ENCODE data around the gene ACBD5.
"Not testable (repeated sequence)": the region's sequence is repeated elsewhere in the genome, so short reads cannot be mapped to it uniquely, and the experiment has no call there.

Gene ACBD5

GRCh38 chr10:27242473-27242950, 1.9 kb upstream of the ACBD5 start:
- Histone ChIP-seq H3F3A (ENCODE audit: insufficient read depth, low read length) (peaks cover 13% of the 10 kb centered on the region; the same call in 1 of the 2 replicates), H3K4me2 (ENCODE audit: low read length) (peak overlapping the region; percentile 96), H3K4me3 (ENCODE audit: low read depth, low read length, poor library complexity, severe bottlenecking) (peak overlapping the region; percentile 73), H3K4me1 (ENCODE audit: insufficient read depth, low read length, severe bottlenecking) (peaks cover 35% of the 10 kb centered on the region), H3K9ac (ENCODE audit: low read length) (peak overlapping the region; percentile 94), H3K9me2 (ENCODE audit: low read depth, low read length) (no peaks in the 10 kb centered on the region), H3K27ac (ENCODE audit: low read depth, low read length, poor library complexity, severe bottlenecking) (peak overlapping the region; percentile 99), H3K36me3 (ENCODE audit: insufficient read depth, low read length) (peaks cover 4% of the 10 kb centered on the region; the same call in 1 of the 2 replicates), H4K20me1 (ENCODE audit: insufficient read depth, low read length) (no peaks in the 10 kb centered on the region), H3K79me2 (ENCODE audit: insufficient read depth, low read length) (peaks cover 14% of the 10 kb centered on the region), H3K27me3 (ENCODE audit: insufficient read depth, low read length) (no peaks in the 10 kb centered on the region), H2AFZ (ENCODE audit: low read length) (no peak overlapping the region), H3K9me3 (ENCODE audit: low read length) (no peaks in the 10 kb centered on the region)
- TF ChIP-seq, protein P1, sequence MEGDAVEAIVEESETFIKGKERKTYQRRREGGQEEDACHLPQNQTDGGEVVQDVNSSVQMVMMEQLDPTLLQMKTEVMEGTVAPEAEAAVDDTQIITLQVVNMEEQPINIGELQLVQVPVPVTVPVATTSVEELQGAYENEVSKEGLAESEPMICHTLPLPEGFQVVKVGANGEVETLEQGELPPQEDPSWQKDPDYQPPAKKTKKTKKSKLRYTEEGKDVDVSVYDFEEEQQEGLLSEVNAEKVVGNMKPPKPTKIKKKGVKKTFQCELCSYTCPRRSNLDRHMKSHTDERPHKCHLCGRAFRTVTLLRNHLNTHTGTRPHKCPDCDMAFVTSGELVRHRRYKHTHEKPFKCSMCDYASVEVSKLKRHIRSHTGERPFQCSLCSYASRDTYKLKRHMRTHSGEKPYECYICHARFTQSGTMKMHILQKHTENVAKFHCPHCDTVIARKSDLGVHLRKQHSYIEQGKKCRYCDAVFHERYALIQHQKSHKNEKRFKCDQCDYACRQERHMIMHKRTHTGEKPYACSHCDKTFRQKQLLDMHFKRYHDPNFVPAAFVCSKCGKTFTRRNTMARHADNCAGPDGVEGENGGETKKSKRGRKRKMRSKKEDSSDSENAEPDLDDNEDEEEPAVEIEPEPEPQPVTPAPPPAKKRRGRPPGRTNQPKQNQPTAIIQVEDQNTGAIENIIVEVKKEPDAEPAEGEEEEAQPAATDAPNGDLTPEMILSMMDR (IDR thresholded peaks at IDR 0.05; ENCODE audit: low read length): 0 out of 2 replicates have a peak, but pooled peaks have one; percentile 1
- no peak for TF ChIP-seq EZH2 (IDR thresholded peaks at IDR 0.05; ENCODE audit: borderline replicate concordance, low read length)

- peak overlapping the region; percentile 73 for H3K4me3 ChIP-seq (ENCODE audit: low read depth, low read length, poor library complexity, severe bottlenecking)
- H2AFZ ChIP-seq (ENCODE audit: low read length): peak overlapping the region; percentile 55; the same call in 1 of the 2 replicates
- H3K27me3 ChIP-seq (ENCODE audit: insufficient read depth, low read length): no peaks in the 10 kb centered on the region
- peak overlapping the region; percentile 94 for H3K9ac ChIP-seq (ENCODE audit: low read length)
- peaks cover 4% of the 10 kb centered on the region; the same call in 1 of the 2 replicates for H3K36me3 ChIP-seq (ENCODE audit: insufficient read depth, low read length)
- peak overlapping the region; percentile 96 for H3K4me2 ChIP-seq (ENCODE audit: low read length)
- H4K20me1 ChIP-seq (ENCODE audit: insufficient read depth, low read length): no peaks in the 10 kb centered on the region
- H3K79me2 ChIP-seq (ENCODE audit: insufficient read depth, low read length): peaks cover 18% of the 10 kb centered on the region
- peaks cover 42% of the 10 kb centered on the region for H3K4me1 ChIP-seq (ENCODE audit: insufficient read depth, low read length, severe bottlenecking)
- no peak for TF ChIP-seq EZH2 (IDR thresholded peaks at IDR 0.05; ENCODE audit: borderline replicate concordance, low read length)
- TF ChIP-seq, protein P1 (IDR thresholded peaks at IDR 0.05; ENCODE audit: low read length): peak; percentile 51
- no peaks in the 10 kb centered on the region for H3K9me3 ChIP-seq (ENCODE audit: low read length)
- H3K9me2 ChIP-seq (ENCODE audit: low read depth, low read length): no peaks in the 10 kb centered on the region
- peak overlapping the region; percentile 99 for H3K27ac ChIP-seq (ENCODE audit: low read depth, low read length, poor library complexity, severe bottlenecking)
- H3F3A ChIP-seq (ENCODE audit: insufficient read depth, low read length): peaks cover 13% of the 10 kb centered on the region; the same call in 1 of the 2 replicates
These were observed 1.3 kb upstream of the ACBD5 start for GRCh38 chr10:27241652-27242472.

- peaks cover 46% of the 10 kb centered on the region for H3K4me1 ChIP-seq (ENCODE audit: insufficient read depth, low read length, severe bottlenecking)
- H2AFZ ChIP-seq (ENCODE audit: low read length): no peak overlapping the region
- no peaks in the 10 kb centered on the region for H4K20me1 ChIP-seq (ENCODE audit: insufficient read depth, low read length)
- peak overlapping the region; percentile 96 for H3K4me2 ChIP-seq (ENCODE audit: low read length)
- H3K9me2 ChIP-seq (ENCODE audit: low read depth, low read length): no peaks in the 10 kb centered on the region
- H3K9me3 ChIP-seq (ENCODE audit: low read length): no peaks in the 10 kb centered on the region
- H3K27ac ChIP-seq (ENCODE audit: low read depth, low read length, poor library complexity, severe bottlenecking): peak overlapping the region; percentile 99
- H3K4me3 ChIP-seq (ENCODE audit: low read depth, low read length, poor library complexity, severe bottlenecking): peak overlapping the region; percentile 73
- H3K79me2 ChIP-seq (ENCODE audit: insufficient read depth, low read length): peaks cover 19% of the 10 kb centered on the region
- peaks cover 13% of the 10 kb centered on the region; the same call in 1 of the 2 replicates for H3F3A ChIP-seq (ENCODE audit: insufficient read depth, low read length)
- H3K27me3 ChIP-seq (ENCODE audit: insufficient read depth, low read length): no peaks in the 10 kb centered on the region
- TF ChIP-seq EZH2 (IDR thresholded peaks at IDR 0.05; ENCODE audit: borderline replicate concordance, low read length): no peak
- TF ChIP-seq, protein P1 (IDR thresholded peaks at IDR 0.05; ENCODE audit: low read length): no peak
- peaks cover 4% of the 10 kb centered on the region; the same call in 1 of the 2 replicates for H3K36me3 ChIP-seq (ENCODE audit: insufficient read depth, low read length)
- peak overlapping the region; percentile 94 for H3K9ac ChIP-seq (ENCODE audit: low read length)
These were observed 534 bp upstream of the ACBD5 start for GRCh38 chr10:27241010-27241651.

- H3K36me3 ChIP-seq (ENCODE audit: insufficient read depth, low read length): peaks cover 11% of the 10 kb centered on the region
- H3K9me2 ChIP-seq (ENCODE audit: low read depth, low read length); H4K20me1 ChIP-seq (ENCODE audit: insufficient read depth, low read length); H3K27me3 ChIP-seq (ENCODE audit: insufficient read depth, low read length); H3K4me2 ChIP-seq (ENCODE audit: low read length); H3F3A ChIP-seq (ENCODE audit: insufficient read depth, low read length); H3K27ac ChIP-seq (ENCODE audit: low read depth, low read length, poor library complexity, severe bottlenecking); H3K9ac ChIP-seq (ENCODE audit: low read length); H3K4me3 ChIP-seq (ENCODE audit: low read depth, low read length, poor library complexity, severe bottlenecking); H3K9me3 ChIP-seq (ENCODE audit: low read length); H2AFZ ChIP-seq (ENCODE audit: low read length): not testable (repeated sequence)
- H3K4me1 ChIP-seq (ENCODE audit: insufficient read depth, low read length, severe bottlenecking): peaks cover 33% of the 10 kb centered on the region
- H3K79me2 ChIP-seq (ENCODE audit: insufficient read depth, low read length): peaks cover 19% of the 10 kb centered on the region
These were observed 3.1 kb downstream of the ACBD5 start for GRCh38 chr10:27237531-27237930.

Data from OCI-LY1 (cell line).